Astrocyte (in vitro differentiated cells and primary cell): ENCODE measurements around the gene SMAD3. TPM values are rescaled to one million over a fixed set of nuclear protein-coding genes. Genes with fewer than 3 reads are reported as not detected.

Experiments used
- DNase-seq: peaks from one replicate; pipeline ENCODE4 v3.0.0-alpha.2; 2010; ENCODE audit warnings: low read depth
- FAIRE-seq: peaks from 2 replicates; lab custom pipeline; 2011; peaks lifted over from hg19 to GRCh38; lab: Jason Lieb, UNC
- H2AFZ ChIP-seq: 2 replicates; pipeline ENCODE4 v1.6.0; 2012; ENCODE audit warnings: low read depth, low read length, inconsistent platforms
- H3K27ac ChIP-seq: 2 replicates; pipeline ENCODE4 v1.5.1; 2011; ENCODE audit warnings: low read depth, low read length, inconsistent platforms
- H3K27me3 ChIP-seq: 2 replicates; pipeline ENCODE4 v1.6.0; 2011; ENCODE audit warnings: low read length, inconsistent platforms; ENCODE audit not compliant: insufficient read depth
- H3K36me3 ChIP-seq: 2 replicates; pipeline ENCODE4 v1.5.1; 2011; ENCODE audit warnings: low read length, inconsistent platforms; ENCODE audit not compliant: insufficient read depth
- H3K4me1 ChIP-seq: 2 replicates; pipeline ENCODE4 v1.5.1; 2011; ENCODE audit warnings: low read length, inconsistent platforms; ENCODE audit not compliant: insufficient read depth
- H3K4me2 ChIP-seq: 2 replicates; pipeline ENCODE4 v1.6.0; 2012; ENCODE audit warnings: low read length, inconsistent platforms
- H3K4me3 ChIP-seq: 2 replicates; pipeline ENCODE4 v1.5.1; 2011; ENCODE audit warnings: low read depth, mild to moderate bottlenecking, low read length, inconsistent platforms; ENCODE audit not compliant: insufficient read depth
- H3K79me2 ChIP-seq: 2 replicates; pipeline ENCODE4 v1.6.0; 2012; ENCODE audit warnings: mild to moderate bottlenecking, low read length, inconsistent platforms; ENCODE audit not compliant: insufficient read depth
- H3K9ac ChIP-seq: 2 replicates; pipeline ENCODE4 v1.6.0; 2012; ENCODE audit warnings: mild to moderate bottlenecking, low read length, inconsistent platforms
- H3K9me3 ChIP-seq: 2 replicates; pipeline ENCODE4 v1.5.1; 2012; ENCODE audit warnings: low read depth, mild to moderate bottlenecking, low read length, inconsistent platforms; ENCODE audit not compliant: insufficient read depth
- H4K20me1 ChIP-seq: 2 replicates; pipeline ENCODE4 v1.6.0; 2012; ENCODE audit warnings: low read length, inconsistent platforms; ENCODE audit not compliant: insufficient read depth
- H3K27ac Mint-ChIP-seq: one replicate; pipeline ENCODE4 v1.8.0; 2021; ENCODE audit warnings: mild to moderate bottlenecking, mixed read lengths; ENCODE audit not compliant: unreplicated experiment
- H3K27me3 Mint-ChIP-seq: one replicate; pipeline ENCODE4 v1.8.0; 2021; ENCODE audit warnings: low read depth, mixed read lengths; ENCODE audit not compliant: unreplicated experiment
- H3K36me3 Mint-ChIP-seq: one replicate; pipeline ENCODE4 v1.8.0; 2021; ENCODE audit warnings: low read depth, mixed read lengths; ENCODE audit not compliant: unreplicated experiment
- H3K4me1 Mint-ChIP-seq: one replicate; pipeline ENCODE4 v1.8.0; 2021; ENCODE audit warnings: low read depth, mixed read lengths; ENCODE audit not compliant: unreplicated experiment
- H3K4me3 Mint-ChIP-seq: one replicate; pipeline ENCODE4 v1.8.0; 2021; ENCODE audit warnings: mild to moderate bottlenecking, moderate library complexity, mixed read lengths; ENCODE audit not compliant: unreplicated experiment
- H3K9me3 Mint-ChIP-seq: one replicate; pipeline ENCODE4 v1.8.0; 2021; ENCODE audit warnings: mild to moderate bottlenecking, mixed read lengths; ENCODE audit not compliant: unreplicated experiment
- EZH2 ChIP-seq: IDR thresholded peaks from 2 replicates; pipeline ENCODE4 v1.6.1; 2012; ENCODE audit warnings: mild to moderate bottlenecking, low read length, inconsistent platforms; ENCODE audit not compliant: insufficient read depth
- total RNA-seq: library from RNA; stranded (reverse); gene quantifications from 2 replicates; pipeline ENCODE4 v1.2.1, GENCODE V29; 2021
- TF ChIP-seq, protein P1 (sequence below): IDR thresholded peaks from 2 replicates; pipeline ENCODE4 v1.5.1; 2011; ENCODE audit warnings: low read depth, mild to moderate bottlenecking, inconsistent platforms, low read length, moderate library complexity; ENCODE audit not compliant: insufficient read depth

Gene SMAD3
- total RNA-seq, 1 donor from 2014 or later, result 78.0 TPM

- Histone ChIP-seq H3K9ac (no peak overlapping the region), H3K9me3 (no peaks in the 10 kb centered on the region), H4K20me1 (peaks cover 19% of the 10 kb centered on the region), H3K27ac (no peak overlapping the region), H2AFZ (no peak overlapping the region), H3K36me3 (peaks cover 13% of the 10 kb centered on the region), H3K79me2 (no peaks in the 10 kb centered on the region), H3K4me2 (no peak overlapping the region), H3K4me1 (no peaks in the 10 kb centered on the region), H3K4me3 (no peak overlapping the region), H3K27me3 (no peaks in the 10 kb centered on the region)
- no peak overlapping the region for H3K27ac Mint-ChIP-seq
- FAIRE-seq (no peak), DNase-seq (no peak)
- peaks cover 18% of the 10 kb centered on the region for H3K4me1 Mint-ChIP-seq
- H3K4me3 Mint-ChIP-seq, result no peak overlapping the region
- H3K36me3 Mint-ChIP-seq, result peaks cover 20% of the 10 kb centered on the region
- H3K27me3 Mint-ChIP-seq, result no peaks in the 10 kb centered on the region
- no peaks in the 10 kb centered on the region for H3K9me3 Mint-ChIP-seq
- TF ChIP-seq, protein P1, sequence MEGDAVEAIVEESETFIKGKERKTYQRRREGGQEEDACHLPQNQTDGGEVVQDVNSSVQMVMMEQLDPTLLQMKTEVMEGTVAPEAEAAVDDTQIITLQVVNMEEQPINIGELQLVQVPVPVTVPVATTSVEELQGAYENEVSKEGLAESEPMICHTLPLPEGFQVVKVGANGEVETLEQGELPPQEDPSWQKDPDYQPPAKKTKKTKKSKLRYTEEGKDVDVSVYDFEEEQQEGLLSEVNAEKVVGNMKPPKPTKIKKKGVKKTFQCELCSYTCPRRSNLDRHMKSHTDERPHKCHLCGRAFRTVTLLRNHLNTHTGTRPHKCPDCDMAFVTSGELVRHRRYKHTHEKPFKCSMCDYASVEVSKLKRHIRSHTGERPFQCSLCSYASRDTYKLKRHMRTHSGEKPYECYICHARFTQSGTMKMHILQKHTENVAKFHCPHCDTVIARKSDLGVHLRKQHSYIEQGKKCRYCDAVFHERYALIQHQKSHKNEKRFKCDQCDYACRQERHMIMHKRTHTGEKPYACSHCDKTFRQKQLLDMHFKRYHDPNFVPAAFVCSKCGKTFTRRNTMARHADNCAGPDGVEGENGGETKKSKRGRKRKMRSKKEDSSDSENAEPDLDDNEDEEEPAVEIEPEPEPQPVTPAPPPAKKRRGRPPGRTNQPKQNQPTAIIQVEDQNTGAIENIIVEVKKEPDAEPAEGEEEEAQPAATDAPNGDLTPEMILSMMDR, result no peak
Measured at GRCh38 chr15:67227846-67228245, 162.4 kb downstream of the SMAD3 start.

- no peak overlapping the region for H3K27ac Mint-ChIP-seq
- no peaks in the 10 kb centered on the region for H3K27me3 ChIP-seq
- no peak overlapping the region for H3K9ac ChIP-seq
- peaks cover 15% of the 10 kb centered on the region for H4K20me1 ChIP-seq
- DNase-seq (no peak), FAIRE-seq (no peak)
- H3K4me3 ChIP-seq, result no peak overlapping the region
- no peak overlapping the region for H3K4me2 ChIP-seq
- peaks cover 15% of the 10 kb centered on the region for H3K36me3 ChIP-seq
- no peaks in the 10 kb centered on the region for H3K27me3 Mint-ChIP-seq
- TF ChIP-seq EZH2, result no peak
- TF ChIP-seq, protein P1, result no peak
- H3K9me3 Mint-ChIP-seq, result no peaks in the 10 kb centered on the region
- peaks cover 20% of the 10 kb centered on the region for H3K36me3 Mint-ChIP-seq
- H3K27ac ChIP-seq, result no peak overlapping the region
- H3K4me1 Mint-ChIP-seq, result peaks cover 19% of the 10 kb centered on the region
- H3K4me1 ChIP-seq, result no peaks in the 10 kb centered on the region
- no peaks in the 10 kb centered on the region for H3K9me3 ChIP-seq
- no peak overlapping the region for H3K4me3 Mint-ChIP-seq
- H3K79me2 ChIP-seq, result no peaks in the 10 kb centered on the region
- no peak overlapping the region for H2AFZ ChIP-seq
Measured at GRCh38 chr15:67228286-67228685, 162.9 kb downstream of the SMAD3 start.

- Histone ChIP-seq H3K4me1 (no peaks in the 10 kb centered on the region), H3K79me2 (no peaks in the 10 kb centered on the region), H3K9ac (no peak overlapping the region), H4K20me1 (peaks cover 17% of the 10 kb centered on the region), H3K9me3 (no peaks in the 10 kb centered on the region), H3K4me3 (no peak overlapping the region), H3K27me3 (no peaks in the 10 kb centered on the region), H2AFZ (no peak overlapping the region), H3K36me3 (peaks cover 25% of the 10 kb centered on the region), H3K4me2 (no peak overlapping the region), H3K27ac (no peak overlapping the region)
- H3K27me3 Mint-ChIP-seq, result no peaks in the 10 kb centered on the region
- H3K9me3 Mint-ChIP-seq, result no peaks in the 10 kb centered on the region
- no peak overlapping the region for H3K4me3 Mint-ChIP-seq
- peaks cover 22% of the 10 kb centered on the region for H3K36me3 Mint-ChIP-seq
- no peak overlapping the region for H3K27ac Mint-ChIP-seq
- no peak for DNase-seq
- no peak for FAIRE-seq
- H3K4me1 Mint-ChIP-seq, result peaks cover 15% of the 10 kb centered on the region
- no peak for TF ChIP-seq EZH2
- TF ChIP-seq, protein P1, result no peak
Measured at GRCh38 chr15:67230504-67230903, 165.1 kb downstream of the SMAD3 start.
